ENCODE measurements around the gene PPP1R12A.

GRCh38 chr12:79982086-79983062, 47.5 kb upstream of the PPP1R12A start:
- TF ChIP-seq POLR2A (IDR thresholded peaks at IDR 0.05) (no peak), CTCF (IDR thresholded peaks at IDR 0.05) (no peak), POLR2AphosphoS5 (IDR thresholded peaks at IDR 0.05) (no peak)

All from prostate gland (tissue), 2 donors.